Measurements from ENCODE around the gene SCAF8. TPM values are rescaled to one million over a fixed set of nuclear protein-coding genes. Genes with fewer than 3 reads are reported as not detected.
"Not testable (repeated sequence)": the region's sequence is repeated elsewhere in the genome, so short reads cannot be mapped to it uniquely, and the experiment has no call there.

The SCAF8 gene
- total RNA-seq, 1 experiment from 2014 or later: 12.1 TPM

GRCh38 chr6:154796484-154796883, 63.3 kb downstream of the SCAF8 start:
- Histone ChIP-seq H3K36me3 (peaks cover 38% of the 10 kb centered on the region), H3K4me3 (no peak overlapping the region), H3K9me3 (no peaks in the 10 kb centered on the region), H3K27me3 (no peaks in the 10 kb centered on the region)
- no peak for DNase-seq

DNA sequence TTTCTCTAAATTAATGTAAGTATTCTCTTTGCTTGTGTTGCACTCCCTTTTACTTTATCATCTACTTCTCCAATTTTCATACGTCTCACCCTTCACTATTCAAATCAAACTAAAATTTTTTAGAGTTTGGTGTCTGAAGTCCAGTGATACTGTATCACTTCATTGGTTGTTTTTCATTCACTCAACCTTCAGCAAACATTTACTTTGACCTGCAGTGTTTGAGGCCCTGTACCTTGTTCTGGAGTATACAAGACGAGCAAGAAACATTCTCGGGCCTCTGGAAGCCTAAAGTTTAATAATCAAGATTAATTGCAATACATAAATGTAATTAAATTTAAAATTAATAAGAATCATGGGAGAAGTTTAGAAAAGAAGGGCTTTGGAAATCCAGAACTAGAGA, 64.6 kb downstream of the SCAF8 start:
- H3K36me3 ChIP-seq: peaks cover 42% of the 10 kb centered on the region
- H3K27me3 ChIP-seq: no peaks in the 10 kb centered on the region
- H3K4me3 ChIP-seq: no peak overlapping the region
- no peak for DNase-seq
- H3K9me3 ChIP-seq: no peaks in the 10 kb centered on the region

GRCh38 chr6:154800338-154800737, 67.1 kb downstream of the SCAF8 start:
- no peak overlapping the region for H3K4me3 ChIP-seq
- peaks cover 33% of the 10 kb centered on the region for H3K36me3 ChIP-seq
- H3K27me3 ChIP-seq: no peaks in the 10 kb centered on the region
- no peaks in the 10 kb centered on the region for H3K9me3 ChIP-seq
- no peak for DNase-seq

DNA sequence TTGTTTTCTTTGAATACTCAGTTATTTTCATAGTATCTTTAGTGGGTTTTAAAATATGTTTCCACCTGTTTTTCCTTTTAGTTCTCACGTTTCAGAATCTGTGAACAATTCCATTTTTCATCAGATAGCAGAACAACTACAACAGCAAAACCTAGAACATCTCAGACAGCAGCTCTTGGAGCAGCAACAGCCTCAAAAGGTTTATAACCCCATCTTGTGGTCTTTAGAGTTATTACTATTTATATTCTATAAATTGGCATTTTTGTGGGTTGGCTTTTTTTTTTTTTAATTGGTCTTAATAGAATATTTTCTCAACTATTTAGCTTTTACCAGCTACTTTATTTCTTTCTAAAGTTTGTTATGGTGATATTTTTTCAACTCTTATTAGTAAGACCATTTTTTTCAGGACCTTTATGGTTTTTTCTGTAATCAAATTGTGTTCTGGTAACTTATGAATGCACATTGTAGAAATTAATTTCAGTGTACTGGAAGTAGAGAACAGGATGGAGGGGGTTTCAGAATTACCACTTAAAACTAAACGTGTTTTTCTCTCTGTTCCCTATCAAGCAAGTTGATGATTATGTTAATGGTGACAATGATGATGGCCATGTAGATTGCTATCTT, 72.2 kb downstream of the SCAF8 start:
- Histone ChIP-seq H3K4me3 (no peak overlapping the region), H3K27me3 (no peaks in the 10 kb centered on the region), H3K9me3 (no peaks in the 10 kb centered on the region), H3K36me3 (peaks cover 51% of the 10 kb centered on the region)
- DNase-seq: no peak

DNA sequence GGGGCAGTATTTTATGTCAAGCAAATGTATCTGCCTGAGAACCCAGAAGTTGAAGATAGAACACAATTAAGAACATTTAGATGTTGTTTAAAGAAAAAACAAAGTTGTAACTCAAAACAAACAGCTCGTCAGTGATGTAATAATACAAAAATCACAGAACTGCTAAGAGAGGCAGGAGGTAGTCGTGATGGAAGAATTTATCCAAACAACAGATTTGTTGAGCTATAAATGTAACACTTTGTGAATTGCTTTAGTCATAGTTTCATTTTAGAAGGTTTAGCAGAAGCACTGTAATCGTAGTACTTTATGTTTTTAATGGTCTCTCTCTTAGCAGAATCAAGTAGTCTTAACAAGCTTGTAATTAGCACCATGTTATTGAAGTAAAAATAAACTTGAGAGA, 73.6 kb downstream of the SCAF8 start:
- H3K27me3 ChIP-seq: no peaks in the 10 kb centered on the region
- H3K36me3 ChIP-seq: peaks cover 62% of the 10 kb centered on the region
- H3K9me3 ChIP-seq: no peaks in the 10 kb centered on the region
- no peak for DNase-seq
- no peak overlapping the region for H3K4me3 ChIP-seq

DNA sequence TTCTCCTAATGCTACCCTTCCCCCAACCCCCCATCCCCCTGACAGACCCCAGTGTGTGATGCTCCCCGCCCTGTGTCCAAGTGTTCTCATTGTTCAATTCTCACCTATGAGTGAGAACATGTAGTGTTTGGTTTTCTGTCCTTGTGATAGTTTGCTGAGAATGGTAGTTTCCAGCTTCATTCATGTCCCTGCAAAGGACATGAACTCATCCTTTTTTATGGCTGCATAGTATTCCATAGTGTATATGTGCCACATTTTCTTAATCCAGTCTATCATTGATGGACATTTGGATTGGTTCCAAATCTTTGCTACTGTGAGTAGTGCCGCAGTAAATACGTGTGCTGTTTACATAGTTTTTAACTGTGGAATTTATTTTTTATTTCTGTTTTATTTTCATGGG, 78.4 kb downstream of the SCAF8 start:
- not testable (repeated sequence) for H3K4me3 ChIP-seq, DNase-seq, H3K27me3 ChIP-seq, H3K9me3 ChIP-seq
- peaks cover 87% of the 10 kb centered on the region for H3K36me3 ChIP-seq

GRCh38 chr6:154814063-154814462, 80.8 kb downstream of the SCAF8 start:
- no peaks in the 10 kb centered on the region for H3K9me3 ChIP-seq
- no peak for DNase-seq
- H3K4me3 ChIP-seq: no peak overlapping the region
- H3K27me3 ChIP-seq: no peaks in the 10 kb centered on the region
- H3K36me3 ChIP-seq: peaks cover 85% of the 10 kb centered on the region

GRCh38 chr6:154815938-154816820, 83.0 kb downstream of the SCAF8 start:
- no peaks in the 10 kb centered on the region for H3K27me3 ChIP-seq
- DNase-seq: no peak
- no peaks in the 10 kb centered on the region for H3K9me3 ChIP-seq
- no peak overlapping the region for H3K4me3 ChIP-seq
- peaks cover 85% of the 10 kb centered on the region for H3K36me3 ChIP-seq

DNA sequence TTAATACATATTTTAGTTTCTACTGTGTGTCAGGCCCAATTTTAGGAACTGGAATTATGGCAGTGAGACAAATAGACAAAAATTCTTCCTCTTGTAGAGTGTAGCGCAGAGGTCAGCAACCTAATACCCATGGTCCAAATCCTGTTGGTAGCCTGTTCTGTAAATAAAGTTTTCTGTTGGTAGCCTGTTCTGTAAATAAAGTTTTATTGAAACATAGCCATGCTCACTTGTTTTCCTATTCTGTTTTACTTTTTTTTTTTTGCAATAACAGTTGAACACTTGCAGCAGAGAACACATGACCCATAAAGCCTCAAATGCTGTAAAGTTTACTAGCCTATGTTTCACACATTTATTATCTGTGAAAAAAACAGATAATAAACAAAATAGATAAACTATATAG, 87.9 kb downstream of the SCAF8 start:
- DNase-seq: no peak
- no peak overlapping the region for H3K4me3 ChIP-seq
- H3K27me3 ChIP-seq: no peaks in the 10 kb centered on the region
- peaks cover 76% of the 10 kb centered on the region for H3K36me3 ChIP-seq
- no peaks in the 10 kb centered on the region for H3K9me3 ChIP-seq

GRCh38 chr6:154821638-154822037, 88.4 kb downstream of the SCAF8 start:
- Histone ChIP-seq H3K9me3 (no peaks in the 10 kb centered on the region), H3K36me3 (peaks cover 73% of the 10 kb centered on the region)

GRCh38 chr6:154822947-154823558, 89.8 kb downstream of the SCAF8 start:
- H3K9me3 ChIP-seq: no peaks in the 10 kb centered on the region
- peaks cover 70% of the 10 kb centered on the region for H3K36me3 ChIP-seq
- H3K27me3 ChIP-seq: no peaks in the 10 kb centered on the region
- DNase-seq: no peak
- H3K4me3 ChIP-seq: no peak overlapping the region

More at GRCh38 chr6:154821638-154822037, 88.4 kb downstream of the SCAF8 start:
- H3K4me3 ChIP-seq: no peak overlapping the region
- H3K27me3 ChIP-seq: no peaks in the 10 kb centered on the region
- no peak for DNase-seq

DNA sequence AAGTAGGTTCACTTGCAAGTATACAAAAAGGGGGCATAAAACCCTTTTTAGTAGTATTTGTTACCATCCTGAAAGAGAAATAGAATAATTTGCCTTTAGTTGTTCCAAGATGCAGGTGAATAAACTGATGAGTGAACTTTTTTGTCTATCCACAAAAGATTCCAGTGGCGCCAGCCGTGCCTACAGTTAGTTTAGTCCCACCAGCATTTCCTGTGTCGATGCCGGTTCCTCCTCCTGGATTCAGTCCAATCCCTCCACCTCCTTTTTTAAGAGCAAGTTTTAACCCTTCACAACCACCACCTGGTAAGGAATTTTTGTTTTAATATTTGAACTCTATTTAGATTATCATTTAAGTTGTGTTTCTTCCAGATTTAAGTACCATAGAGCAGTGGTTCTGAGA, 90.9 kb downstream of the SCAF8 start:
- Histone ChIP-seq H3K27me3 (no peaks in the 10 kb centered on the region), H3K36me3 (peaks cover 63% of the 10 kb centered on the region), H3K9me3 (no peaks in the 10 kb centered on the region), H3K4me3 (no peak overlapping the region)
- DNase-seq: no peak

DNA sequence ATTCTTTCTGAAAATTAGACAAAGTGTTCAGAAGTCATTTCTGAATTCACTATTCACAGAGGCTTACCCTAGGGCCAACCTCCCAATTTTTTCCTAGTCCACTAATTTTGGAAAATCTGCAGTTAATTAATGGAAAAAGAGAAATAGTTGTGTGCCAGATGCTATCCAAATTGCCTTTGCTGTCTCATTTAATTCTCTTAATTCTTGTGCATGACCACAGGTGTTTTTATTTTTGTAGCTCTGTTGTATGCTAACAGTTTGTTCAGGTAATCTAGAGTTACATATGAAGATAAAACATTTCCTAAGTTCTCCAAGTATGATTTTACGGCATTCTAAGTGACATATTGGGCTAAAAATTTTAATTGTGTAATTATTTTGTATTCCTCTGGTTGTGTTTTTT, 96.8 kb downstream of the SCAF8 start:
- H3K9me3 ChIP-seq: no peaks in the 10 kb centered on the region
- DNase-seq: no peak
- H3K4me3 ChIP-seq: no peak overlapping the region
- H3K27me3 ChIP-seq: no peaks in the 10 kb centered on the region
- H3K36me3 ChIP-seq: peaks cover 54% of the 10 kb centered on the region

- Histone ChIP-seq H3K27me3 (no peaks in the 10 kb centered on the region), H3K4me3 (no peak overlapping the region), H3K9me3 (no peaks in the 10 kb centered on the region), H3K36me3 (peaks cover 54% of the 10 kb centered on the region)
- DNase-seq: no peak
Observed at GRCh38 chr6:154830771-154831170, 97.6 kb downstream of the SCAF8 start.

- H3K9me3 ChIP-seq: no peaks in the 10 kb centered on the region
- no peak for DNase-seq
- no peaks in the 10 kb centered on the region for H3K27me3 ChIP-seq
- H3K36me3 ChIP-seq: peaks cover 31% of the 10 kb centered on the region
- H3K4me3 ChIP-seq: no peak overlapping the region
Observed at GRCh38 chr6:154835307-154835706, 102.1 kb downstream of the SCAF8 start.

DNA sequence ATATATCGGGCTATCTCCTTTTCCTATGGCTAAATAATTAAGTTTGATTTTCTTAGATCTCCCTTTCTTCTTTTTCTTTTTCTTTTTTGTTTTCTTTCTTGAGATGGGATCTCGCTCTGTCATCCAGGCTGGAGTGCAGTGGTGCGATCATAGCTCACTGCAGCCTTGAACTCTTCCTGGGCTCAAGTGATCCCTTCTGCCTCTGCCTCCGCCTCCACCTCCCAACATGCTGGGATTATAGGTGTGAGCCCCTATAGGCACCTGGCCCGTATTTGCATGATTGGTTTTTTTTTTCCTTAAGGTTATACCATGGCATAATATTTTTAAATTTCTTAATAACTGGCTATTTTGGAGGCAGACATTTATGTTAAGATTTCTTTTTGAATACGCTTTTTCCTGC, 106.3 kb downstream of the SCAF8 start:
- H3K27me3 ChIP-seq: no peaks in the 10 kb centered on the region
- no peak for DNase-seq
- peaks cover 9% of the 10 kb centered on the region for H3K36me3 ChIP-seq
- H3K9me3 ChIP-seq: no peaks in the 10 kb centered on the region
- H3K4me3 ChIP-seq: no peak overlapping the region

- no peaks in the 10 kb centered on the region for H3K9me3 ChIP-seq
- DNase-seq: no peak
- H3K27me3 ChIP-seq: no peaks in the 10 kb centered on the region
- peaks cover 10% of the 10 kb centered on the region for H3K36me3 ChIP-seq
- H3K4me3 ChIP-seq: no peak overlapping the region
Observed at GRCh38 chr6:154840363-154840762, 107.1 kb downstream of the SCAF8 start.

Data from MG63 (cell line).